ENCODE results near the gene ALG14.
A peak's percentile ranks its signal among the peaks of the same experiment; 100 is the strongest.

The ALG14 gene

GRCh38 chr1:94989398-94989797, 83.4 kb downstream of the ALG14 start:
- H3K27ac ChIP-seq: no peak overlapping the region; the same call in 1 of the 2 replicates
- TF ChIP-seq CTCF (conservative IDR thresholded peaks at IDR 0.05): no peak

GRCh38 chr1:94988356-94988755, 84.4 kb downstream of the ALG14 start:
- no peak overlapping the region for H3K27ac ChIP-seq
- no peak for TF ChIP-seq CTCF (conservative IDR thresholded peaks at IDR 0.05)

- no peak overlapping the region for H3K27ac ChIP-seq
- no peak for TF ChIP-seq CTCF (conservative IDR thresholded peaks at IDR 0.05)
Observed at GRCh38 chr1:94986783-94987182, 86.0 kb downstream of the ALG14 start.

- no peak for TF ChIP-seq CTCF (conservative IDR thresholded peaks at IDR 0.05)
- H3K27ac ChIP-seq: no peak overlapping the region
Observed at GRCh38 chr1:94983171-94983739, 89.5 kb downstream of the ALG14 start.

- H3K27ac ChIP-seq: no peak overlapping the region
- no peak for TF ChIP-seq CTCF (conservative IDR thresholded peaks at IDR 0.05)
Observed at GRCh38 chr1:94982398-94982797, 90.4 kb downstream of the ALG14 start.

- no peak for TF ChIP-seq CTCF (conservative IDR thresholded peaks at IDR 0.05)
- no peak overlapping the region for H3K27ac ChIP-seq
Observed at GRCh38 chr1:94981575-94981973, 91.2 kb downstream of the ALG14 start.

- H3K27ac ChIP-seq: peak overlapping the region; percentile 8; the same call in 1 of the 2 replicates
- no peak for TF ChIP-seq CTCF (conservative IDR thresholded peaks at IDR 0.05)
Observed at GRCh38 chr1:94980582-94981574, 91.9 kb downstream of the ALG14 start.
